A172 (cell line): ENCODE results near the gene POLR2J. TPM values are rescaled to one million over a fixed set of nuclear protein-coding genes. Genes with fewer than 3 reads are reported as not detected.
"Not testable (repeated sequence)": the region's sequence is repeated elsewhere in the genome, so short reads cannot be mapped to it uniquely, and the experiment has no call there.

ENCODE experiments used
- DNase-seq: peaks from one replicate; pipeline ENCODE4 v3.0.0-alpha.2; 2015; ENCODE audit warnings: low spot score
- total RNA-seq: library from RNA; depleted of rRNA; stranded (reverse); fragments of >200 nt; shearing (Covaris generic); gene quantifications from 2 replicates; pipeline ENCODE4 v1.2.3, GENCODE V29; 2014; rRNA removed

Gene POLR2J
- 45.6 and 52.1 TPM in 2 replicates for total RNA-seq

DNA sequence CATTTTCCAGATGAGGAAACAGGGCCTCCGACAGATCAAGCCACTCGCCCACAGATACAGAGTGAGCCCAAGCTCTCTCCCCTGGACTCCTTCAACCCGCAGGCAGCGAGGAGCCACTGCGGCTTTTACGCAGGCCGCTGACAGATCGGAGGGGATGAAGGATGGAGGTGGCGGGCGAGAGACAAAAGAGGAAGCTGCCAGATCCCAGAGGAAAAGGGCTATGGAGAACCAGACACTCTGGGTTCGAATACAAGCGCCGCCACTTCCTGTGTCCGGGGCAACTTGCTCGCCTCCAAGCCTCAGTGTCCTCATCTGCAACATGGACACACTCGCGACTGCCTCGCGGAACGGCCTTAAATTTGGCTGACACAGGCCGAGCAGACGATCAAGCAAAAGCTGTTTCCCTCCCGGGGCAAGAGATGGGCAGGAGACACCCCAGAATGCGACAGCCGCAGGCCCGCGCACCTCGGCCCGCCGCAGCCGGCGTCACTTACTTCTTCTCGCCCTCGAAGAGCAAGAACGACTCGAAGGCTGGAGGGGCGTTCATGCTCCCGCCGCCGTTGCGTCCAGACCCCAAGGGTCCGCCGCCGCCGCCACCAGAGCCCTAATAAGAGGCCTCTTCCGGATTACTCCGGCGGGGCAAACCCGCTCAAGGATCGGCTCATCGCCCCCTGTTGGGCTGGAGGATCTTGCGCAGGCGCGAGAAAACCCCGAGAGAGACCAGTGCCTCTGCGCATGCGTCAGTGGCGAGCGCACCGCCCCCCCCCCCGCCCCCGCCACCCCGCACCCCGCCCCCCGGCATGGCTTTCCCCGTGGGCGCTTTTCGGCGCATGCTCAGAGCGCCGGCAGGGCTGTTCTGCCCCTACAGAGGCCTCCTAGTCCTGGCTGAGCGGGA, at the start of gene POLR2J:
POLR2J (minus strand) TSS at position 609 of the 895 bp plus-strand sequence; CDS start at position 547, 62 bp downstream.
- DNase-seq, result peak; percentile 38

DNA sequence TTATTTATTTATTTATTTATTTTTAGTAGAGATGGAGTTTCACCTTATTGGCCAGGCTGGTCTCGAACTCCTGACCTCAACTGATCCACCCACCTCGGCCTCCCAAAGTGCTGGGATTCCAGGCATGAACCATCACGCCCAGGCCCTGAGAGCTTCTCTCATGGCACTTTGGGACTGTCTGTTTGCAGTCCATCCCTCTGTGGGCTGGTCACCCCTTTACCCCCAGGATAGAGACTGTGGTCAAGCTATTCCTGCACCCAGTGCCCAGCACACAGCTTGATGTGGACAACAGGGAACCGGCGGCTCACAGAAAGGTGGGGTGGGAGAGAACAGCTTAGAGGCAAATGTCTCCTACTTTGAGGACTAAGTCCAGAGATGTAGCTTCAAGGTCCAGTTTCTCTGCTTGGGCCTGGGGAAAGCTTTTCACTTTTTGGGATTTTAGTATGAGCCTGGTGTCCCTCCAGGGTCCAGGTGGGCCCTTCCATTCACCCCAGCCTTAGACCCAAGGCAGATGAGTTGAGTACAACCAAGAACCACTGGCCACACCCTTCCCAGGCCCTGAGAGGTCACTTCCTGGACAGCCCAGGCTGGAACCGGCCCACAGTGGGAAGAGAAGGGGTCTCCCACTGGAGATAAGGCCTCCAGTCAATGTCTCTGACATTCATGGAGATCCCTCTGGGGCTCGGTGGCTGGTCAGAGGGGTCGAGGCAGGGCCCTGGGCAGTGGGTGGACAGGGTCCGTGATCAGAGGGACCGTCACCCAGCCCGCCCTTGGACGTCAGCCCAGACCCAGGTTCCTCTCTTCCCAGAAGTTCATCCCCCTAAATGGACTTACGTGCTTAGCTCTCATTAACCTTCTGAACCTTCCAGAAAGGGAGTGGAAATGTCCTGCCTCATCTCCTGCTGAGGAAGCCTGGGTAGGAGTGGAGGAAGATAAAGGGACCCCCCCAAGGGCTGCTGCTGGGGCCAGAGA, 49.4 kb upstream of the POLR2J start:
- DNase-seq, result not testable (repeated sequence)

DNA sequence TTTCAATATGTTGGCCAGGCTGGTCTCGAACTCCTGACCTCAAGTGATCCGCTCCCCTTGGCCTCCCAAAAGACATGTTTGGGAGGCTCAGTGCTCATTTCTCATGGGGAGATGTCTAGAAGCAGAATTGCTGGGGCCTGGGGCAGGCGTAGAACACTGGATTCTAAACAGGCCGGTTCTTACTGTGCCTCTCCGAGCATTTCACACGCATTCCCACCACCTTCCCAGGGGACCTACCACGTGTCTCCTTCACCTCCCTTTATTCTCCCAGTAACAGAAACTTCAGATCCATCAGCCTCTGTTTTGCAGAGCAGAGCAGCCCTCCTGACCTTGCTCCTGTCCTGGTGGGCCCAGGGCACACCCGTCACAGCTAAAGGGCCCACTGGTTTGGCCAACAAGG, 48.5 kb upstream of the POLR2J start:
- not testable (repeated sequence) for DNase-seq

DNA sequence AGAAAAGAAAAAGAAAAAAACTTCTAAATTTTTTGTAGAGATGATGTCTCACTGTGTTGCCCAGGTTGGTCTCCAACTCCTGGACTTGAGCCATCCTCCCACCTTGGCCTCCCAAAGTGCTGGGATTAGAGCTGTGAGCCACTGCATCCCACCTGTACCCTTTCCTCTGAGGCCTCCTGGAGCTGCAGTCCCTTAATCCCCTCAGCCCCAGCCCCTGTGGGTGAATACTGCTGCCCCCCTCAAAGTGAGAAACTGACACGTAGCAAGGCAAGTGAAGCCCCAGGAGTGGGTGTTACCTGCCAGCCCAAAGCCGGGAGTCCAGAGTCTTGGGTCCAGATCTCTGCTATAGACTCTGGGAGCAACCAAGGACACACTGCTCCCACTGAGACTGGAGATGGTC, 46.1 kb upstream of the POLR2J start:
- DNase-seq, result not testable (repeated sequence)

DNA sequence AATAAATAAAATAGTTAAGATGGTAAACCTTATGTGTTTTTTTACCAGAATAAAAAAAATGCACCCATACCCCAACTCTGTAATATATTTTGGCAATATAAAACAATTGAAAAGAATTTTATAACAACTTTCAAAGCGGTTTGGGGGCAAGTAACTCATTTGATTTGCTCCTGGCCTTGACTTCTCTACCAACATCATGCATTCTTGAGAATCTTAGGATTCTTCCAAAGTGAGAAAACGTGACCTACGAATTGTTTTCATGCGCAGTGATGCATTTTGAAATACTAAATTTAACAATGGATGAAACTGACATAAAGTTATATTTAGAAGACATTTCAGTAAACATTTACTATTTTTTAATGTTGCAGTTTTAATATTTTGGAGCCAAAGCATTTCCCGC, 42.1 kb upstream of the POLR2J start:
- not testable (repeated sequence) for DNase-seq

DNA sequence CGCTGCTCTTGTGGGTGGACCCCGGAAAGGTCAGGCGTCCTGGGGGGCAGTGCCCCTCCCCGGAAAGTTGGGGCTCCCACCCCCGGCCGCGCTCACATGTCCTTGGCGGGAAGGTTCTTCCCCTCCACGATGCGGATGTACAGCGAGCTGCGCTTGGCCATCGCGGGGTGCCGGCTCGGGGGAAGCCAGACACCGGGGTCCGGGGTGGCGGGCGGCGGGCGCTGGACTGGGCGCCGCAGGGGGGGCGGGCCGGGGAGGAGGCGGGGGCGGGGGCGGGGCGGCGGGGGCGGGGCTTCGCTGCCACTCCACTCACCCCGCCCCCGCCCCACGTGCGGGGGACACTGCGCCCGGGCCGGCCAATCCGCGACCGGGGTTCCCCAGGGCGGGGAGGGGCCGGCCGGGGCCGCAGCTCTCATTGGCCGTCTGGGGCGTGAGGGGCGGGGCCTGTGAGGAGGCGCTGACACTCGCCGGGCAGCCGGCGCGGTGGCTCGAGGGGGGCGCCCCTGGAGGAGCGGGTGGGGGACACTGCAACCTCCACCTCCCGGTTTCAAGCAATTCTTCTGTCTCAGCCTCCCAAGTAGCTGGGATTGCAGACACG, 38.9 kb upstream of the POLR2J start, which contains the start of gene RASA4B:
RASA4B (minus strand) TSS at position 228 of the 598 bp plus-strand sequence; CDS start at position 161, 67 bp downstream.
- DNase-seq, result not testable (repeated sequence)

DNA sequence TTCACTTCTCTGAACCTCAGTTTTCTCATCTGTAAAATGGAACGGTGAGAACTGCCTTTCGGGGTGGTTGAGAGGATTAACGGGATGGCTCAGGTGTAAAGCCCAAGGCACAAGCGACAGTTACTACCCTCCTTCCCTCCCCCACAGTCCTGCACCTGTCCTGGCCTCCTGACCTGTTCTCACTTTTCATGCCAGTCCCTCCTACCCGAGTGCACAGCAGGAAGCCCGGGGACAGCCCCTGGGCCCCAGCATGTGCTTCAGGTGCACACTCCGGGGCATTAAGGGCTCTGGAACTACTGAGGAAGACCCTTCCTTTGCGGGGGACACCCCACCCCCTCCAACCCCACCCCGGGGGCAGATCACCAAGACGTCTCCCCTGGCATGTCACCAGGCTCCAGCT, 38.2 kb upstream of the POLR2J start:
- not testable (repeated sequence) for DNase-seq

DNA sequence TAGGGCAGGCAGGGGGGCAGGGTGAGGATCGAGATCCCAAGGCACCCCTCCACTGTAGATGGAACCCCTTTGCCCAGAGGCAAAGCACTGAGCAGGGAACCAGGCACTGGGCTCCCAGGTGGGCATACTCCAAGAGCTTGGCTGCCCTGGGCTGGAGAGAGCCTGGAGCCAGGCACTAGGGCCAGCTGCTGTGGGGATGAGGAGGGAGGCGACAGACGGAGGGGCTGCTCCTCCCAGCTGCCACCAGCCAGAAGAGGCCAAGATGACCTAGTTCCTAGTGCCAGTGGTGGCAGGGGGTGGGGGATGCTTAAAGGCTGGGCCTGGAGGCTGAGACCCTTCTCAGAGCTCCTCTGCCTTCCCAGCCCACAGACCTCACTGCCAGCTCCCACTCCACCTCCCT, 37.2 kb upstream of the POLR2J start:
- DNase-seq, result not testable (repeated sequence)

DNA sequence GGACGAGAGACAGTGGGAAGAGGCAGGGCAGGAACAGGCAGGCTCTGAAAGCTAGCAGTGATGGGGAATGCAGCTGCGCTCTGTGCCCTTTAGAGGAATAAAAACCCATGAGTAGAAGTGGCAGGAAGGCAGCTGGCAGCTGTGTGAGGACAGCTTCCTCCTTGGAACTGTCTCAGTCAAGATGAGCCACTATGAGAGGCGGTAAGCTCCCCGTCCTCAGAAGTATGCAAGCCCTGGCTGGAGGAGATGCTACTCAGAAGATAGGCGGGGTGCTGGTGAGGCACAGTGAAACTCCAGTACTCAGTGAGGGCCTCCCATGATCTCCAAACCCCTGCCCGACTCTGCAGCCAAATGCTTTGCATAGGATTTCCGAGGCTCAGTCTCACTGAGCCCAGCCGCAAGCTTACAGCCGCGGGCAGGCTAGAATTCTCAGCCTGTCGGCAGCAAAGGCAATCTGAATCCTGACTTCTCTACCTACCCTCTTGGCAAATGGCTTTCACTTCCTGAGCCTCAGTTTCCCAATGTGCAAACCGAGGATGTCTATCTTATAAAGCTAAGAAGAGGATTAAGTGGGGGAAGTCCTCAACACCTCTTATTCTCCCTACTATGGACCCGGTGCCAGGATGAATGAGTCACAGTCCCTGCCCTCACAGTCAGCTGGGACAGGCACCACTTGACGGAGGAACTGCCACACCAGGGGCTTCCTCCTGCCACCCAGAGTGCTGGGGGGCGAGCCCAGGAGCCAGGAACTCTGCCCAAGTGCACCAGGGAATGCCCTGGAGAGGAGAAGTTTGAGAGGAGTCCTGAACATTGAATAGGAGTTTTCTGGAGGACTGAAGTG, 36.4 kb upstream of the POLR2J start:
- DNase-seq, result not testable (repeated sequence)

DNA sequence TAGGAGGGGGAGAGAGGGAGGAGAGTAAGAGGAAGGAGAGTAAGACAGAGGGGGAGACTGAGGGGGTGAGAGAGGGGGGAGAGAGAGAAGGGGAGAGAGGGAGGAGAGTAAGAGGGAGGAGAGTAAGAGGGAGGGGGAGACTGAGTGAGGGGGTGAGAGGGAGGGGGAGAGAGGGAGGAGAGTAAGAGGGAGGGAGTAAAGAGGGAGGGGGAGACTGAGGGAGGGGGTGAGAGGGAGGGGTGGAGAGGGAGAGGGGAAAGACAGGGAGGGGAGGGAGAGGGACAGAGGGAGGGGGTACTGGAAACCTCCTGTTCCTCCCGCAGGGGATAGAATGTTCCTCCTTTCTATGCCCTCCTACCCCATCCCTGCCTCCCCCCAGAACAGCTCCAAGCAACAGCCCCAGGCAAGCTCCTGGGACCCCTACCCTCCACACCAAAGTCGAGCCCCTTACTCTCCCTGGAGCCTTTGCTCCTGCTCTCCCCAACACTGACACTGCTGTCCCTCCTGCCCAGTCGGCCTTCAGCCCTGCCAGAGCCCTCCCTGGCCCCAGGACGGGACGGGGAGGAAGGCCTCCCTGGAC, 34.0 kb upstream of the POLR2J start:
- DNase-seq, result peak; percentile 56

DNA sequence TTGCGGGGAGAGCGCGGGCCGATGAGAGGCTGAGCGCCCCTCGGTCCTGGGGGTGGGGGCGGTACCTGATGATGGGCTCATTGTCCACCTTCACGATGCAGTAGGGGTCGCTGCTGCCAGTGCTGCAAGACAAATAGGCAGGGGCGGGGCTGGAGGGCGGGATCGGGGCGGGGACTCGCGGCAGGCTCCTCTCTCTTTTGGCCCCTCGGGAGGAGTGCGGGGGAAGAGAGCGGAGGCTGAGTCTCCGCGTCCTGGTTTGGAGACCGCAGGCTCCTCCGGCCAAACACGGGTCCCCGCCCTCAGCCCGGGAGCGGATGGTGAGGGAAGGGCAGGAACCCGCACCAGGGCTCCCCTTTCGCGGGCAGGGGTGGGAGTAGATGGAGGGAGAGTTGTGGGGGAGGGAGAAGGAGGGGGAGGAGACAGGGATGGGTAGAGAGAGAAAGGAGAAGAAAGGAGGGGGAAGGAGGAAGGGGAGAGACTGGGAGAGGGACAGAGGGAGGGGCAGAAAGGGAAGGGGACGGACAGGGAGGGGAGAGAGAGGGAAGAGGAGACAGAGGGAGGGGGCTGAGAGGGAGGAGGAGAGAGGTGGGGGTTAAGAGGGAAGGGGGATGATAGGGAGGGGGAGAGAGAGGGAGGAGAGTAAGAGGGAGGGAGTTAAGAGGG, 33.3 kb upstream of the POLR2J start:
- DNase-seq, result not testable (repeated sequence)

DNA sequence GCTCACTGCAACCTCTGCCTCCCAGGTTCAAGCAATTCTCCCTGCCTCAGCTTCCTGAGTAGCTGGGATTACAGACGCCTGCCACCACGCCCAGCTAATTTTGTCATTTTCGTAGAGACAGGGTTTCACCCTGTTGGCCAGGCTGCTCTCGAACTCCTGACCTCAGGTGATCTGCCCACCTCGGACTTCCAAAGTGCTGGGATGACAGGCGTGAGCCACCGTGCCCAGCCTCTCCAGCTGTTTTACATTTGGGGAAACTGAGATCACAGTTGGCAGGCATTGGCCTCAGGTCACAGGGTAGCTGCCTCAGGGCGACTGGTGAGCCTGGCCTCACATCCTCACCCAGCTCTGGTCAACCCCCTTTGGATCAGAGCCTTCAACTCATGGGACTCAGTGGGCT, 31.9 kb upstream of the POLR2J start:
- DNase-seq, result not testable (repeated sequence)

DNA sequence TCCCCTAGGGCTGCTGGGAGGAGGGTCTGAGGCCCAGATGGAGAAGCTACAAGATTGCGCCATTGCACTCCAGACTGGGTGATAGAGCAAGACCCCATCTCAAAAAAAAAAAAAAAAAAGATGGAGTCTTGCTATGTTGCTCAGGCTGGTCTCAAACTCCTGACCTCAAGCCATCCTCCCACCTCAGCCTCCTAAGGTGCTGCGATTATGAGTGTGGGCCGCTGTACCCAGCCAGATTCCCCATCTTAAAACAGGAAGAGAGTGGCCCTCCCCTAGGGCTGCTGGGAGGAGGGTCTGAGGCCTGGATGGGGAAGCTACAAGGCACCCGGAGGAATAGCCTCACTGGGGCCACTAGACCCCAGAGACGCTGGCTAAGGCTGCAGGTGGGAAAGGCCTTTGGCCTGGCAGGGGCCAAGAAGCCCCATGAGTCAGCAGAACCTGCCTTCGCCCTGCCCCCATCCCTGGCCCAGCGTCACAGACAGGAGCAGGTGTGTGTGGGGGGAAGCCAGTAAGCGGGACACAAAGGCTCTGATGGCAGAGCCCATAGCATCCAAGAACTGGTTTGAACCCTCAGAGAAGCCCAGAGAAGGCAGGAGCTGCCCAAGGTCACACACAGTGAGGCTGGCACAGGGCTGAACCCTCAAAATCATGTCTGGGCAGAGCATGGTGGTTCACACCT, 28.8 kb upstream of the POLR2J start:
- not testable (repeated sequence) for DNase-seq

DNA sequence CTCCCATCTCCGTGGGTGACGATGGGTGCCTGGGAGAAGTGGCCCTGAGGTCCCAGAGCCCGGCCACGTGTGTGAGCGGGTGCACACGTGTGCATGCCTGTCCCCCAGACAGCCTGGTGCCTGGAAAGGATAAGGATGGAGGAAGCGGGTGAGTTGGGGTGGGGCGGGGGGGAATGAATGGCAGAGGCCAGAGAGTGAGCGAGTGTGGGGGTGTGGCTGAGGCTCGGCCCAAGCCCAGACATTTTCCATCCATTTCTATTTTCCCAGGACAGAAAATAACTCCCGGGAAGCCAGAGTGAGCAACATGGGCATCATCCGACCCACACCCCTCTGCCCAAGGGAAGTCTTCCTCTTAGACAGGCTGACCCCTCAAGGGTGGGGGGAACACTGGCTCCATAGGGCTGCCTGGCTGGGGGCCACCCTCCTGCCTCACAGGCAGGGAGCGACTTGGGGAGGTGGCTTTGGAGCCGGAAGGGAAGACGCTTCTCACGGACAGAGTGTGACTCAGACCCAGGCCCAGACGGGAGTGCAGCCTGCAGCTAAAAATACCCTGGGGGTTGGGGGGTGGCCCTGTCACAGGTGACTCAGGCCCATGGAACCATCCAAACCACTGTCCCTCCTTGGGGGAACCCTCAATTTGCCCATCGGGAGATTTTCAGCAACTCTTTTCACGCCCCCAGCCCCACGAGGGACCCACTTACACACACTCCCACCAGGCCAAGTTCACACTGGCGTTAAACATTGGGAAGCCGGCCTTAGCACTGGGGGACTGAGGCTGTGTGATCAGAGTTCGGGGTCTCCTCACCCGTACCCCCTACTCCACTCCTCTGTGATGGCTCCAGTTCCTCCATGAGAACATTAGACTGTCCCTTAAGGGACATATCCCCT, 26.8 kb upstream of the POLR2J start:
- not testable (repeated sequence) for DNase-seq

DNA sequence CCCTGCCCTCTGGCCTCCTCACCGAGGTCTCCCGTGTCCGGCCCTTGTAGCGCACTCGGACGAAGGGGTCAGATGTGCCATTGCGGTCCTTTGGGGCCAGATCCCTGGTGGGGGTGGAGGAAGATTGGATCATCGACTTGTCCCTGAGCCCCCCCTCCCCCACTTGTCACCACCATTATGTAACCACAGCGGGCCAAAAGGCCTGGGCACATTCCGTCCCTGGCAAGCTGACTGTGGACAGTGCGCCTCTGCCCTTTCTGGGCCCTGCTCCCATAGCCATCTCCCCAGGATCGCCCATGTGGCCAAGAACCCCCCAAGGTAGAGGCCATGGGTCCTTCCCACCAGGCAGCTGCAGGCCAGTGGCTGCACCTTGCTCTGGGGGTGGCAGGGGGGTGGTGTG, 24.4 kb upstream of the POLR2J start:
- not testable (repeated sequence) for DNase-seq

DNA sequence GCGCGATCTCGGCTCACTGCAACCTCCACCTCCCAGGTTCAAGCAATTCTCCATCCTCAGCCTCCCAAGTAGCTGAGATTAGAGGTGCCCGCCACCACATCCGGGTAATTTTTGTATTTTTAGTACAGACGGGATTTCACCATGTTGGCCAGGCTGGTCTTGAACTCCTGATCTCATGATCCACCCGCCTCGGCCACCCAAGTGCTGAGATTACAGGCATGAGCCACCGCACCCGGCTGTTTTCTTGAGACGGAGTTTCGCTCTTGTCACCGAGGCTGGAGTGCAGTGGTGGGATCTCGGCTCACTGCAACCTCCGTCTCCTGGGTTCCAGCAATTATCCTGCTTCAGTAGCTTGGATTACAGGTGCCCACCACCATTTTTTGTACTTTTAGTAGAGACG, 19.6 kb upstream of the POLR2J start:
- not testable (repeated sequence) for DNase-seq

DNA sequence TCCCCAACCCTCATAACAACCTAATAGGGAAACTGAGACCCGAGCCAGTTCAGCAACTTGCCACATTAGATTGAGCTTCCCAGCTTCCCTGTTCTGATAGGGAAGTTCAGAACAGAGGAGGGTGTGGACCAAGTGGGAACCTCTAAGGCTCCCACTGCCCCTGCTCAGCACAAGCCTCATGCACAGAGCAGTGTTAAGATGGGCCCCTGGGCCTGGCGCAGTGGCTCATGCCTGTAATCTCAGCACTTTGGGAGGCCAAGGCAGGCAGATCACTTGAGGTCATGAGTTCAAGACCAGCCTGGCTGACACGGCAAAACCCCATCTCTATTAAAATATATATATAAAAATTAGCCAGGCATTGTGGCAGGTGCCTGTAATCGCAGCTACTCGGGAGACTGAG, 18.6 kb upstream of the POLR2J start:
- not testable (repeated sequence) for DNase-seq

DNA sequence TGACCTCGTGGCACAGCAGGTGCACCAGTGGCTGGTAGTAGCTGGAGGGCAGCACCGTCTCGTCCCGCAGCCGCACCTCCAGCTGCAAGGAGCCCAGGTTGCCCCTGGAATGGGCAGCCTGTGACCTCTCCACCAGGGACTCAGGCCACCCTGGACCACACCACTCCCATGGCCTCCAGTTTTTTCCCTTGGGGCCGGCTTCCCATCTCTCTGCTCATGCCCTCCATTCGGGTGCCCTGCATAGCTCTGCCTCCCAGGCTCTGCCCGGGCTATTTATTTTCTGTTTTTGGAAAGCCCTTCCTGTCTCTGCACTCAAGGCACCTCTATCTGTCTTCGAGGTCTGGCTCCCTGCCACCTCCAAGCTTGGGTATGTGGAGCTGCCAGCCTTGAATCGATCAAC, 18.1 kb upstream of the POLR2J start:
- not testable (repeated sequence) for DNase-seq
